Neural progenitor cell (in vitro differentiated cells): ENCODE data around the gene MAGI2. TPM values are rescaled to one million over a fixed set of nuclear protein-coding genes. Genes with fewer than 3 reads are reported as not detected.

Source experiments
- DNase-seq: peaks from one replicate; pipeline ENCODE4 v3.0.0-alpha.2; 2016; ENCODE audit warnings: low spot score
- H2AFZ ChIP-seq: fragments of 200-600 bp; sonication (generic); replicated peaks from 2 replicates; pipeline ENCODE4 v1.6.1; 2016; ENCODE audit warnings: antibody characterized with exemption
- H3F3A ChIP-seq: fragments of 200-600 bp; sonication (generic); 2 replicates; pipeline ENCODE4 v1.6.1; 2016; ENCODE audit warnings: antibody characterized with exemption, low read depth
- H3K27ac ChIP-seq: fragments of 200-600 bp; sonication (generic); 2 replicates; pipeline ENCODE4 v1.5.1; 2016; ENCODE audit warnings: mild to moderate bottlenecking
- H3K27me3 ChIP-seq: fragments of 200-600 bp; sonication (generic); 2 replicates; pipeline ENCODE4 v1.6.1; 2016; ENCODE audit warnings: mild to moderate bottlenecking, moderate library complexity
- H3K36me3 ChIP-seq: fragments of 200-600 bp; sonication (generic); 2 replicates; pipeline ENCODE4 v1.5.1; 2016
- H3K4me1 ChIP-seq: fragments of 200-600 bp; sonication (generic); 2 replicates; pipeline ENCODE4 v1.6.1; 2016; ENCODE audit warnings: mixed run types
- H3K4me2 ChIP-seq: fragments of 200-600 bp; sonication (generic); 2 replicates; pipeline ENCODE4 v1.6.1; 2016
- H3K4me3 ChIP-seq: fragments of 200-600 bp; sonication (generic); 2 replicates; pipeline ENCODE4 v1.5.1; 2016
- H3K79me2 ChIP-seq: fragments of 200-600 bp; sonication (generic); 2 replicates; pipeline ENCODE4 v1.6.1; 2016; ENCODE audit warnings: low read depth
- H3K9ac ChIP-seq: fragments of 200-600 bp; sonication (generic); 2 replicates; pipeline ENCODE4 v1.6.1; 2016
- H3K9me3 ChIP-seq: fragments of 200-600 bp; sonication (generic); 2 replicates; pipeline ENCODE4 v1.5.1; 2016; ENCODE audit warnings: low read depth
- H4K20me1 ChIP-seq: fragments of 200-600 bp; sonication (generic); 2 replicates; pipeline ENCODE4 v1.6.1; 2016; ENCODE audit warnings: low read depth
- H3K27ac Mint-ChIP-seq: 3 replicates; pipeline ENCODE4 v1.8.0; 2021; ENCODE audit warnings: mixed read lengths
- H3K27me3 Mint-ChIP-seq: 2 replicates; pipeline ENCODE4 v1.8.0; 2022; ENCODE audit warnings: low read depth, mild to moderate bottlenecking, inconsistent platforms, moderate library complexity, mixed read lengths; ENCODE audit not compliant: insufficient read depth
- H3K36me3 Mint-ChIP-seq: 3 replicates; pipeline ENCODE4 v1.8.0; 2021; ENCODE audit warnings: mixed read lengths
- H3K4me1 Mint-ChIP-seq: 3 replicates; pipeline ENCODE4 v1.8.0; 2021; ENCODE audit warnings: mixed read lengths
- H3K4me3 Mint-ChIP-seq: 3 replicates; pipeline ENCODE4 v1.8.0; 2021; ENCODE audit warnings: mild to moderate bottlenecking, moderate library complexity, mixed read lengths
- H3K9me3 Mint-ChIP-seq: 3 replicates; pipeline ENCODE4 v1.8.0; 2020; ENCODE audit warnings: mixed read lengths
- CTCF ChIP-seq: fragments of 200-600 bp; sonication (generic); IDR thresholded peaks from 2 replicates; pipeline ENCODE4 v1.5.1; 2017; ENCODE audit warnings: antibody characterized with exemption, mild to moderate bottlenecking
- EZH2 ChIP-seq: fragments of 200-600 bp; sonication (generic); IDR thresholded peaks from 2 replicates; pipeline ENCODE4 v1.6.1; 2017; ENCODE audit warnings: antibody characterized with exemption, mild to moderate bottlenecking, moderate library complexity
- EZH2phosphoT487 ChIP-seq: fragments of 200-600 bp; sonication (generic); IDR thresholded peaks from 2 replicates; pipeline ENCODE4 v1.6.1; 2017; ENCODE audit warnings: antibody characterized with exemption
- total RNA-seq: library from RNA; depleted of rRNA; stranded (reverse); fragments of >200 nt; gene quantifications from 2 replicates; pipeline ENCODE4 v1.2.3, GENCODE V29; 2015; ENCODE audit warnings: low replicate concordance

The MAGI2 gene
- total RNA-seq, 1 donor from 2014 or later = 5.8 TPM

GRCh38 chr7:78185149-78185745, 1268.2 kb downstream of the MAGI2 start:
- Mint-ChIP-seq H3K9me3 (no peaks in the 10 kb centered on the region), H3K27me3 (no peaks in the 10 kb centered on the region), H3K36me3 (no peaks in the 10 kb centered on the region), H3K27ac (no peak overlapping the region), H3K4me3 (no peak overlapping the region), H3K4me1 (no peaks in the 10 kb centered on the region)
- Histone ChIP-seq H4K20me1 (no peaks in the 10 kb centered on the region), H3F3A (no peaks in the 10 kb centered on the region), H3K4me2 (no peak overlapping the region), H3K4me1 (peaks cover 7% of the 10 kb centered on the region), H3K9ac (no peak overlapping the region), H3K4me3 (no peak overlapping the region), H2AFZ (no peak overlapping the region), H3K9me3 (no peaks in the 10 kb centered on the region), H3K36me3 (no peaks in the 10 kb centered on the region), H3K27ac (no peak overlapping the region), H3K27me3 (no peaks in the 10 kb centered on the region), H3K79me2 (no peaks in the 10 kb centered on the region)
- DNase-seq = no peak
- no peak for TF ChIP-seq CTCF
- no peak for TF ChIP-seq EZH2
- TF ChIP-seq EZH2phosphoT487 = no peak

GRCh38 chr7:78184299-78184698, 1269.2 kb downstream of the MAGI2 start:
- Histone ChIP-seq H3K27ac (no peak overlapping the region), H3K4me1 (peaks cover 7% of the 10 kb centered on the region), H3F3A (no peaks in the 10 kb centered on the region), H3K9me3 (no peaks in the 10 kb centered on the region), H3K9ac (no peak overlapping the region), H3K27me3 (no peaks in the 10 kb centered on the region), H2AFZ (no peak overlapping the region), H3K36me3 (no peaks in the 10 kb centered on the region), H3K4me3 (no peak overlapping the region), H3K4me2 (no peak overlapping the region), H3K79me2 (no peaks in the 10 kb centered on the region), H4K20me1 (no peaks in the 10 kb centered on the region)
- Mint-ChIP-seq H3K27ac (no peak overlapping the region), H3K9me3 (no peaks in the 10 kb centered on the region), H3K27me3 (no peaks in the 10 kb centered on the region), H3K4me3 (no peak overlapping the region), H3K4me1 (no peaks in the 10 kb centered on the region), H3K36me3 (no peaks in the 10 kb centered on the region)
- TF ChIP-seq EZH2phosphoT487 (no peak), CTCF (no peak), EZH2 (no peak)
- DNase-seq = no peak

GRCh38 chr7:78179827-78180477, 1273.5 kb downstream of the MAGI2 start:
- Histone ChIP-seq H3K27me3 (no peaks in the 10 kb centered on the region), H4K20me1 (no peaks in the 10 kb centered on the region), H3K79me2 (no peaks in the 10 kb centered on the region), H3K9ac (no peak overlapping the region), H3K9me3 (no peaks in the 10 kb centered on the region), H3K36me3 (no peaks in the 10 kb centered on the region), H3K4me3 (no peak overlapping the region), H3F3A (no peaks in the 10 kb centered on the region), H3K4me1 (peaks cover 7% of the 10 kb centered on the region), H2AFZ (no peak overlapping the region), H3K4me2 (no peak overlapping the region), H3K27ac (no peak overlapping the region)
- H3K36me3 Mint-ChIP-seq = no peaks in the 10 kb centered on the region
- H3K4me3 Mint-ChIP-seq = no peak overlapping the region
- H3K27me3 Mint-ChIP-seq = no peaks in the 10 kb centered on the region
- H3K9me3 Mint-ChIP-seq = no peaks in the 10 kb centered on the region
- H3K4me1 Mint-ChIP-seq = no peaks in the 10 kb centered on the region
- TF ChIP-seq EZH2 = no peak
- no peak for TF ChIP-seq CTCF
- TF ChIP-seq EZH2phosphoT487 = no peak
- no peak overlapping the region for H3K27ac Mint-ChIP-seq
- DNase-seq = no peak
